Caki2 (cell line): ENCODE data around the gene SUPV3L1. TPM values are rescaled to one million over a fixed set of nuclear protein-coding genes. Genes with fewer than 3 reads are reported as not detected.
"Not testable (repeated sequence)": the region's sequence is repeated elsewhere in the genome, so short reads cannot be mapped to it uniquely, and the experiment has no call there.

ENCODE experiments used
- DNase-seq: peaks from one replicate; pipeline ENCODE4 v3.0.0-alpha.2; 2015; ENCODE audit warnings: low read depth
- in situ Hi-C: cut with HindIII; loops from 2 replicates; pipeline ENCODE4 v1.10.0; 2016; ENCODE audit warnings: low sequenced_read_pairs, low pct_unique_long_range_greater_than_20kb, mixed read lengths
- total RNA-seq: library from RNA; depleted of rRNA; stranded (reverse); fragments of >200 nt; shearing (Covaris generic); gene quantifications from 2 replicates; pipeline ENCODE4 v1.2.3, GENCODE V29; 2014; ENCODE audit warnings: low replicate concordance; rRNA removed

The SUPV3L1 gene
- total RNA-seq = 18.0 and 23.5 TPM in 2 replicates

GRCh38 chr10:69179743-69180524 is at the start of gene SUPV3L1:
SUPV3L1 (plus strand) TSS chr10:69180234; CDS start chr10:69180292, 58 bp downstream.
- DNase-seq = peak; percentile 97
- in situ Hi-C loops = no loop called here

- in situ Hi-C loops = no loop called here
- DNase-seq = no peak
Measured at GRCh38 chr10:69130251-69130650, 49.8 kb upstream of the SUPV3L1 start.

- no peak for DNase-seq
- in situ Hi-C loops = no loop called here
Measured at GRCh38 chr10:69139961-69140360, 40.1 kb upstream of the SUPV3L1 start.

GRCh38 chr10:69141304-69141703 is 38.7 kb upstream of the SUPV3L1 start:
- in situ Hi-C loops = no loop called here
- DNase-seq = no peak

GRCh38 chr10:69142074-69142473 is 38.0 kb upstream of the SUPV3L1 start:
- in situ Hi-C loops = not testable (repeated sequence)

GRCh38 chr10:69142983-69143382 is 37.1 kb upstream of the SUPV3L1 start:
- DNase-seq = no peak
- in situ Hi-C loops = no loop called here

More at GRCh38 chr10:69142074-69142473, 38.0 kb upstream of the SUPV3L1 start:
- not testable (repeated sequence) for DNase-seq

GRCh38 chr10:69145329-69145728 is 34.7 kb upstream of the SUPV3L1 start:
- no peak for DNase-seq

GRCh38 chr10:69145864-69146263 is 34.2 kb upstream of the SUPV3L1 start:
- in situ Hi-C loops = no loop called here
- no peak for DNase-seq

More at GRCh38 chr10:69145329-69145728, 34.7 kb upstream of the SUPV3L1 start:
- in situ Hi-C loops = no loop called here

GRCh38 chr10:69146759-69147158 is 33.3 kb upstream of the SUPV3L1 start:
- no peak for DNase-seq
- in situ Hi-C loops = no loop called here

GRCh38 chr10:69151984-69152383 is 28.1 kb upstream of the SUPV3L1 start:
- no peak for DNase-seq
- in situ Hi-C loops = no loop called here

- in situ Hi-C loops = no loop called here
Measured at GRCh38 chr10:69153227-69153626, 26.8 kb upstream of the SUPV3L1 start.

GRCh38 chr10:69160809-69161241 is 19.2 kb upstream of the SUPV3L1 start:
- in situ Hi-C loops = no loop called here
- DNase-seq = peak; percentile 65

More at GRCh38 chr10:69153227-69153626, 26.8 kb upstream of the SUPV3L1 start:
- DNase-seq = no peak

GRCh38 chr10:69168493-69168892 is 11.5 kb upstream of the SUPV3L1 start:
- no peak for DNase-seq
- in situ Hi-C loops = no loop called here

- no peak for DNase-seq
- in situ Hi-C loops = no loop called here
Measured at GRCh38 chr10:69172241-69172982, 7.6 kb upstream of the SUPV3L1 start.

- in situ Hi-C loops, DNase-seq: not testable (repeated sequence)
Measured at GRCh38 chr10:69175326-69175725, 4.7 kb upstream of the SUPV3L1 start.

- in situ Hi-C loops = no loop called here
- no peak for DNase-seq
Measured at GRCh38 chr10:69176823-69177222, 3.2 kb upstream of the SUPV3L1 start.

- no peak for DNase-seq
- in situ Hi-C loops = no loop called here
Measured at GRCh38 chr10:69179089-69179742, 818 bp upstream of the SUPV3L1 start.

GRCh38 chr10:69180525-69181204 is 631 bp downstream of the SUPV3L1 start:
- in situ Hi-C loops = no loop called here
- DNase-seq = no peak
